ENCODE results near the gene RIF1.

The RIF1 gene

GRCh38 chr2:151491496-151491895, 81.8 kb downstream of the RIF1 start:
- Histone ChIP-seq H3K9ac (ENCODE audit: low read length) (no peak overlapping the region), H3K27ac (ENCODE audit: low read depth, low read length) (no peak overlapping the region)

GRCh38 chr2:151498178-151498577, 88.5 kb downstream of the RIF1 start:
- H3K4me3 ChIP-seq (ENCODE audit: insufficient read depth, low read length, poor library complexity, severe bottlenecking): no peak overlapping the region
- no peak overlapping the region for H3K9ac ChIP-seq (ENCODE audit: low read length)
- no peaks in the 10 kb centered on the region for H3K36me3 ChIP-seq (ENCODE audit: low read length)
- no peaks in the 10 kb centered on the region for H3K9me3 ChIP-seq (ENCODE audit: insufficient read depth, low read length)
- H3K27ac ChIP-seq (ENCODE audit: low read depth, low read length): no peak overlapping the region
- H2AFZ ChIP-seq (ENCODE audit: low read depth, low read length, severe bottlenecking): no peak overlapping the region
- no peaks in the 10 kb centered on the region for H3K79me2 ChIP-seq (ENCODE audit: insufficient read depth, low read length)
- no peaks in the 10 kb centered on the region for H3F3A ChIP-seq (ENCODE audit: insufficient read depth)
- no peak overlapping the region for H3K4me2 ChIP-seq (ENCODE audit: low read depth, low read length, poor library complexity, severe bottlenecking)
- H3K9me2 ChIP-seq (replicated peaks; ENCODE audit: insufficient read depth, low read length): no peaks in the 10 kb centered on the region
- H4K20me1 ChIP-seq (ENCODE audit: low read depth, low read length): no peaks in the 10 kb centered on the region
- no peak for TF ChIP-seq EZH2phosphoT487 (conservative IDR thresholded peaks at IDR 0.05; ENCODE audit: low read length)
- TF ChIP-seq CTCF (IDR thresholded peaks at IDR 0.05; ENCODE audit: insufficient read depth, low read length, poor library complexity, severe bottlenecking): no peak
- H3K27me3 ChIP-seq (ENCODE audit: low read length): no peaks in the 10 kb centered on the region

More at GRCh38 chr2:151491496-151491895, 81.8 kb downstream of the RIF1 start:
- TF ChIP-seq CTCF (IDR thresholded peaks at IDR 0.05; ENCODE audit: insufficient read depth, low read length, poor library complexity, severe bottlenecking): no peak
- no peak for TF ChIP-seq EZH2phosphoT487 (conservative IDR thresholded peaks at IDR 0.05; ENCODE audit: low read length)
- Histone ChIP-seq H3K36me3 (ENCODE audit: low read length) (no peaks in the 10 kb centered on the region), H3K9me3 (ENCODE audit: insufficient read depth, low read length) (no peaks in the 10 kb centered on the region), H3K4me3 (ENCODE audit: insufficient read depth, low read length, poor library complexity, severe bottlenecking) (no peak overlapping the region), H3K4me2 (ENCODE audit: low read depth, low read length, poor library complexity, severe bottlenecking) (no peak overlapping the region), H2AFZ (ENCODE audit: low read depth, low read length, severe bottlenecking) (no peak overlapping the region), H3K79me2 (ENCODE audit: insufficient read depth, low read length) (no peaks in the 10 kb centered on the region), H3K9me2 (replicated peaks; ENCODE audit: insufficient read depth, low read length) (no peaks in the 10 kb centered on the region), H3K27me3 (ENCODE audit: low read length) (no peaks in the 10 kb centered on the region), H4K20me1 (ENCODE audit: low read depth, low read length) (no peaks in the 10 kb centered on the region), H3F3A (ENCODE audit: insufficient read depth) (peaks cover 4% of the 10 kb centered on the region; the same call in 1 of the 2 replicates)

GRCh38 chr2:151506170-151506569, 96.5 kb downstream of the RIF1 start:
- Histone ChIP-seq H2AFZ (ENCODE audit: low read depth, low read length, severe bottlenecking) (no peak overlapping the region), H3K9ac (ENCODE audit: low read length) (no peak overlapping the region), H3K4me3 (ENCODE audit: insufficient read depth, low read length, poor library complexity, severe bottlenecking) (no peak overlapping the region), H3K9me2 (replicated peaks; ENCODE audit: insufficient read depth, low read length) (no peaks in the 10 kb centered on the region), H3K79me2 (ENCODE audit: insufficient read depth, low read length) (no peaks in the 10 kb centered on the region), H3K27ac (ENCODE audit: low read depth, low read length) (no peak overlapping the region), H3K9me3 (ENCODE audit: insufficient read depth, low read length) (no peaks in the 10 kb centered on the region), H4K20me1 (ENCODE audit: low read depth, low read length) (no peaks in the 10 kb centered on the region), H3K36me3 (ENCODE audit: low read length) (no peaks in the 10 kb centered on the region), H3F3A (ENCODE audit: insufficient read depth) (no peaks in the 10 kb centered on the region), H3K27me3 (ENCODE audit: low read length) (no peaks in the 10 kb centered on the region), H3K4me2 (ENCODE audit: low read depth, low read length, poor library complexity, severe bottlenecking) (no peak overlapping the region)
- TF ChIP-seq CTCF (IDR thresholded peaks at IDR 0.05; ENCODE audit: insufficient read depth, low read length, poor library complexity, severe bottlenecking) (no peak), EZH2phosphoT487 (conservative IDR thresholded peaks at IDR 0.05; ENCODE audit: low read length) (no peak)
